GM23338 (cell line): ENCODE data around the gene TRMT5. TPM values are rescaled to one million over a fixed set of nuclear protein-coding genes. Genes with fewer than 3 reads are reported as not detected.

Source experiments
- ATAC-seq: fragments of 200-7000 bp; cut with Tn5 transposase; 3 replicates; pipeline ENCODE4 v1.9.1; 2020
- DNase-seq: peaks from one replicate; pipeline ENCODE4 v3.0.0-alpha.2; 2015; ENCODE audit warnings: low spot score
- H2AFZ ChIP-seq: fragments of 200-600 bp; sonication (generic); 2 replicates; pipeline ENCODE4 v1.8.0; 2016; ENCODE audit warnings: antibody characterized with exemption, mild to moderate bottlenecking, moderate library complexity
- H3F3A ChIP-seq: fragments of 200-600 bp; sonication (generic); replicated peaks from 2 replicates; pipeline ENCODE4 v1.8.0; 2017; ENCODE audit warnings: antibody characterized with exemption, mixed run types, low read depth
- H3K27ac ChIP-seq: fragments of 200-600 bp; sonication (generic); 2 replicates; pipeline ENCODE4 v1.6.1; 2016; ENCODE audit warnings: low read depth
- H3K27me3 ChIP-seq: fragments of 200-600 bp; sonication (generic); 2 replicates; pipeline ENCODE4 v1.8.0; 2016; ENCODE audit warnings: mild to moderate bottlenecking, mixed run types, moderate library complexity; ENCODE audit not compliant: insufficient read depth
- H3K36me3 ChIP-seq: fragments of 200-600 bp; sonication (generic); 2 replicates; pipeline ENCODE4 v1.8.0; 2016; ENCODE audit warnings: mild to moderate bottlenecking; ENCODE audit not compliant: insufficient read depth
- H3K4me1 ChIP-seq: fragments of 200-600 bp; sonication (generic); 2 replicates; pipeline ENCODE4 v1.8.0; 2016; ENCODE audit warnings: mild to moderate bottlenecking, moderate library complexity; ENCODE audit not compliant: insufficient read depth
- H3K4me2 ChIP-seq: fragments of 200-600 bp; sonication (generic); 2 replicates; pipeline ENCODE4 v1.7.1; 2017; ENCODE audit warnings: mixed run types
- H3K4me3 ChIP-seq: fragments of 200-600 bp; sonication (generic); 2 replicates; pipeline ENCODE4 v1.6.1; 2016; ENCODE audit warnings: mixed run types
- H3K79me2 ChIP-seq: fragments of 200-600 bp; sonication (generic); replicated peaks from 2 replicates; pipeline ENCODE4 v1.8.0; 2017; ENCODE audit warnings: mild to moderate bottlenecking; ENCODE audit not compliant: insufficient read depth
- H3K9me2 ChIP-seq: fragments of 200-600 bp; sonication (generic); 2 replicates; pipeline ENCODE4 v1.8.0; 2017; ENCODE audit not compliant: insufficient read depth
- H4K20me1 ChIP-seq: fragments of 200-600 bp; sonication (generic); replicated peaks from 2 replicates; pipeline ENCODE4 v1.8.0; 2017; ENCODE audit warnings: mild to moderate bottlenecking; ENCODE audit not compliant: insufficient read depth
- H3K27ac Mint-ChIP-seq: 2 replicates; pipeline ENCODE4 v1.8.0; 2020; ENCODE audit warnings: inconsistent platforms, mild to moderate bottlenecking, moderate library complexity, mixed read lengths
- H3K27me3 Mint-ChIP-seq: 3 replicates; pipeline ENCODE4 v1.8.0; 2022; ENCODE audit warnings: low read depth, mild to moderate bottlenecking, moderate library complexity, mixed read lengths, inconsistent platforms; ENCODE audit not compliant: insufficient read depth, poor library complexity
- H3K36me3 Mint-ChIP-seq: 3 replicates; pipeline ENCODE4 v1.8.0; 2021; ENCODE audit warnings: low read depth, mild to moderate bottlenecking, inconsistent platforms, moderate library complexity, mixed read lengths
- H3K4me1 Mint-ChIP-seq: 3 replicates; pipeline ENCODE4 v1.8.0; 2020; ENCODE audit warnings: mild to moderate bottlenecking, inconsistent platforms, mixed read lengths
- H3K4me3 Mint-ChIP-seq: 3 replicates; pipeline ENCODE4 v1.8.0; 2021; ENCODE audit warnings: moderate library complexity, mild to moderate bottlenecking, inconsistent platforms, mixed read lengths
- H3K9me3 Mint-ChIP-seq: 3 replicates; pipeline ENCODE4 v1.8.0; 2020; ENCODE audit warnings: moderate library complexity, mild to moderate bottlenecking, inconsistent platforms, mixed read lengths
- CREB1 ChIP-seq: fragments of 250-450 bp; sonication (Bioruptor Pico); IDR thresholded peaks from 2 replicates; pipeline ENCODE4 v1.5.0; 2020; ENCODE audit warnings: low read depth, mild to moderate bottlenecking, moderate library complexity
- EZH2 ChIP-seq: fragments of 200-600 bp; sonication (generic); IDR thresholded peaks from one replicate; pipeline ENCODE4 v1.8.0; 2017; ENCODE audit warnings: antibody characterized with exemption, mild to moderate bottlenecking, low read depth; ENCODE audit not compliant: unreplicated experiment
- POLR2AphosphoS5 ChIP-seq: IDR thresholded peaks from 2 replicates; pipeline ENCODE4 v1.6.1; 2016; ENCODE audit warnings: antibody characterized with exemption, low read depth
- STAT1 ChIP-seq: IDR thresholded peaks from one replicate; pipeline ENCODE4 v1.6.1; 2016; ENCODE audit warnings: antibody characterized with exemption; ENCODE audit not compliant: unreplicated experiment
- ZNF114 ChIP-seq: fragments of 250-450 bp; sonication (Bioruptor Pico); IDR thresholded peaks from 2 replicates; pipeline ENCODE4 v1.5.0; 2020; ENCODE audit warnings: mild to moderate bottlenecking, moderate library complexity
- ZNF331 ChIP-seq: fragments of 250-450 bp; sonication (Bioruptor Pico); IDR thresholded peaks from 2 replicates; pipeline ENCODE4 v1.5.0; 2020; ENCODE audit warnings: low read depth, mild to moderate bottlenecking, moderate library complexity
- polyA plus RNA-seq: library from polyadenylated mRNA; unstranded; fragments of >200 nt; fragmentation: Nextera tagmentation; extraction: Ambion mirVana; gene quantifications from 2 replicates; pipeline ENCODE4 v1.2.1, GENCODE V29; 2016
- total RNA-seq: library from RNA; depleted of rRNA; stranded (reverse); fragments of >200 nt; shearing (Covaris generic); gene quantifications from 2 replicates; pipeline ENCODE4 v1.2.3, GENCODE V29; 2014
- TF ChIP-seq, protein P1 (sequence below): IDR thresholded peaks from one replicate; pipeline ENCODE4 v1.6.1; 2018; ENCODE audit warnings: antibody characterized with exemption; ENCODE audit not compliant: unreplicated experiment
- TF ChIP-seq, protein P2 (sequence below): IDR thresholded peaks from 2 replicates; pipeline ENCODE4 v1.6.1; 2016; ENCODE audit warnings: antibody characterized with exemption
- TF ChIP-seq, protein P3 (sequence below): fragments of 250-450 bp; sonication (Bioruptor Pico); IDR thresholded peaks from 2 replicates; pipeline ENCODE4 v1.5.0; 2020; ENCODE audit warnings: mild to moderate bottlenecking, moderate library complexity

Gene TRMT5
- total and polyA plus RNA-seq, 2 experiments from 2014 or later = 9.8 to 18.4 TPM

DNA sequence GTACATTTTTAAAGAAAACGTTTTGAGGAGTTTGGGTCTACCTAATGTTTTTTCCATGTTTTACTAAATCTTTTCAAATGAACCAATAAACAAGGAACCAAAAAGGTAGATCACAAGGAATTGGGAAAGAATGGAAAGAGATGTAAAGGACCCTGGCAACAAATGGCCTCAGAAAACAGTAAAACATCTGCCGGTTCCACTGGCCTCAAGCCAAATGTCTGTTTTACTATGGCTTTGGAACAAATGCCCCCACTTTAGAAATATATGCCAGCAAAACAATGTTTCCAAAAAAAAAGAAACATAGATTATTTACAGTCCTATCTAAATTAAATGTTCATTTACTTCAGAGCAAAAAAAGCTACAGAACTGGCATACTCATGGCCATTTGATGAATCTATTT, 3.0 kb downstream of the TRMT5 start (continued):
- TF ChIP-seq, protein P1, sequence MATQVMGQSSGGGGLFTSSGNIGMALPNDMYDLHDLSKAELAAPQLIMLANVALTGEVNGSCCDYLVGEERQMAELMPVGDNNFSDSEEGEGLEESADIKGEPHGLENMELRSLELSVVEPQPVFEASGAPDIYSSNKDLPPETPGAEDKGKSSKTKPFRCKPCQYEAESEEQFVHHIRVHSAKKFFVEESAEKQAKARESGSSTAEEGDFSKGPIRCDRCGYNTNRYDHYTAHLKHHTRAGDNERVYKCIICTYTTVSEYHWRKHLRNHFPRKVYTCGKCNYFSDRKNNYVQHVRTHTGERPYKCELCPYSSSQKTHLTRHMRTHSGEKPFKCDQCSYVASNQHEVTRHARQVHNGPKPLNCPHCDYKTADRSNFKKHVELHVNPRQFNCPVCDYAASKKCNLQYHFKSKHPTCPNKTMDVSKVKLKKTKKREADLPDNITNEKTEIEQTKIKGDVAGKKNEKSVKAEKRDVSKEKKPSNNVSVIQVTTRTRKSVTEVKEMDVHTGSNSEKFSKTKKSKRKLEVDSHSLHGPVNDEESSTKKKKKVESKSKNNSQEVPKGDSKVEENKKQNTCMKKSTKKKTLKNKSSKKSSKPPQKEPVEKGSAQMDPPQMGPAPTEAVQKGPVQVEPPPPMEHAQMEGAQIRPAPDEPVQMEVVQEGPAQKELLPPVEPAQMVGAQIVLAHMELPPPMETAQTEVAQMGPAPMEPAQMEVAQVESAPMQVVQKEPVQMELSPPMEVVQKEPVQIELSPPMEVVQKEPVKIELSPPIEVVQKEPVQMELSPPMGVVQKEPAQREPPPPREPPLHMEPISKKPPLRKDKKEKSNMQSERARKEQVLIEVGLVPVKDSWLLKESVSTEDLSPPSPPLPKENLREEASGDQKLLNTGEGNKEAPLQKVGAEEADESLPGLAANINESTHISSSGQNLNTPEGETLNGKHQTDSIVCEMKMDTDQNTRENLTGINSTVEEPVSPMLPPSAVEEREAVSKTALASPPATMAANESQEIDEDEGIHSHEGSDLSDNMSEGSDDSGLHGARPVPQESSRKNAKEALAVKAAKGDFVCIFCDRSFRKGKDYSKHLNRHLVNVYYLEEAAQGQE = no peak
- no peak for TF ChIP-seq ZNF114
- no peak for TF ChIP-seq POLR2AphosphoS5

GRCh38 chr14:60975551-60975950, 5.3 kb downstream of the TRMT5 start:
- Mint-ChIP-seq H3K4me1 (peaks cover 14% of the 10 kb centered on the region; the same call in 2 of the 3 replicates), H3K4me3 (no peak overlapping the region), H3K9me3 (no peaks in the 10 kb centered on the region), H3K27me3 (no peaks in the 10 kb centered on the region), H3K27ac (no peak overlapping the region), H3K36me3 (peaks cover 23% of the 10 kb centered on the region; the same call in 2 of the 3 replicates)
- Histone ChIP-seq H3K27ac (no peak overlapping the region; the same call in 1 of the 2 replicates), H3K79me2 (peaks cover 32% of the 10 kb centered on the region), H3K4me3 (no peak overlapping the region), H3K27me3 (no peaks in the 10 kb centered on the region), H3K4me1 (no peaks in the 10 kb centered on the region), H3K9me2 (no peaks in the 10 kb centered on the region), H2AFZ (no peak overlapping the region), H3K4me2 (no peak overlapping the region), H3F3A (no peaks in the 10 kb centered on the region), H4K20me1 (no peaks in the 10 kb centered on the region), H3K36me3 (peaks cover 6% of the 10 kb centered on the region; the same call in 1 of the 2 replicates)
- ATAC-seq (no peak), DNase-seq (no peak)
- TF ChIP-seq ZNF114 (no peak), ZNF331 (CRISPR knock-in tag) (no peak), CREB1 (no peak), EZH2 (no peak)
- TF ChIP-seq, protein P2, sequence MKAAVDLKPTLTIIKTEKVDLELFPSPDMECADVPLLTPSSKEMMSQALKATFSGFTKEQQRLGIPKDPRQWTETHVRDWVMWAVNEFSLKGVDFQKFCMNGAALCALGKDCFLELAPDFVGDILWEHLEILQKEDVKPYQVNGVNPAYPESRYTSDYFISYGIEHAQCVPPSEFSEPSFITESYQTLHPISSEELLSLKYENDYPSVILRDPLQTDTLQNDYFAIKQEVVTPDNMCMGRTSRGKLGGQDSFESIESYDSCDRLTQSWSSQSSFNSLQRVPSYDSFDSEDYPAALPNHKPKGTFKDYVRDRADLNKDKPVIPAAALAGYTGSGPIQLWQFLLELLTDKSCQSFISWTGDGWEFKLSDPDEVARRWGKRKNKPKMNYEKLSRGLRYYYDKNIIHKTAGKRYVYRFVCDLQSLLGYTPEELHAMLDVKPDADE = no peak

- no peak overlapping the region for H3K27ac Mint-ChIP-seq
- TF ChIP-seq ZNF114 = no peak
- no peak for TF ChIP-seq STAT1
- TF ChIP-seq, protein P3, sequence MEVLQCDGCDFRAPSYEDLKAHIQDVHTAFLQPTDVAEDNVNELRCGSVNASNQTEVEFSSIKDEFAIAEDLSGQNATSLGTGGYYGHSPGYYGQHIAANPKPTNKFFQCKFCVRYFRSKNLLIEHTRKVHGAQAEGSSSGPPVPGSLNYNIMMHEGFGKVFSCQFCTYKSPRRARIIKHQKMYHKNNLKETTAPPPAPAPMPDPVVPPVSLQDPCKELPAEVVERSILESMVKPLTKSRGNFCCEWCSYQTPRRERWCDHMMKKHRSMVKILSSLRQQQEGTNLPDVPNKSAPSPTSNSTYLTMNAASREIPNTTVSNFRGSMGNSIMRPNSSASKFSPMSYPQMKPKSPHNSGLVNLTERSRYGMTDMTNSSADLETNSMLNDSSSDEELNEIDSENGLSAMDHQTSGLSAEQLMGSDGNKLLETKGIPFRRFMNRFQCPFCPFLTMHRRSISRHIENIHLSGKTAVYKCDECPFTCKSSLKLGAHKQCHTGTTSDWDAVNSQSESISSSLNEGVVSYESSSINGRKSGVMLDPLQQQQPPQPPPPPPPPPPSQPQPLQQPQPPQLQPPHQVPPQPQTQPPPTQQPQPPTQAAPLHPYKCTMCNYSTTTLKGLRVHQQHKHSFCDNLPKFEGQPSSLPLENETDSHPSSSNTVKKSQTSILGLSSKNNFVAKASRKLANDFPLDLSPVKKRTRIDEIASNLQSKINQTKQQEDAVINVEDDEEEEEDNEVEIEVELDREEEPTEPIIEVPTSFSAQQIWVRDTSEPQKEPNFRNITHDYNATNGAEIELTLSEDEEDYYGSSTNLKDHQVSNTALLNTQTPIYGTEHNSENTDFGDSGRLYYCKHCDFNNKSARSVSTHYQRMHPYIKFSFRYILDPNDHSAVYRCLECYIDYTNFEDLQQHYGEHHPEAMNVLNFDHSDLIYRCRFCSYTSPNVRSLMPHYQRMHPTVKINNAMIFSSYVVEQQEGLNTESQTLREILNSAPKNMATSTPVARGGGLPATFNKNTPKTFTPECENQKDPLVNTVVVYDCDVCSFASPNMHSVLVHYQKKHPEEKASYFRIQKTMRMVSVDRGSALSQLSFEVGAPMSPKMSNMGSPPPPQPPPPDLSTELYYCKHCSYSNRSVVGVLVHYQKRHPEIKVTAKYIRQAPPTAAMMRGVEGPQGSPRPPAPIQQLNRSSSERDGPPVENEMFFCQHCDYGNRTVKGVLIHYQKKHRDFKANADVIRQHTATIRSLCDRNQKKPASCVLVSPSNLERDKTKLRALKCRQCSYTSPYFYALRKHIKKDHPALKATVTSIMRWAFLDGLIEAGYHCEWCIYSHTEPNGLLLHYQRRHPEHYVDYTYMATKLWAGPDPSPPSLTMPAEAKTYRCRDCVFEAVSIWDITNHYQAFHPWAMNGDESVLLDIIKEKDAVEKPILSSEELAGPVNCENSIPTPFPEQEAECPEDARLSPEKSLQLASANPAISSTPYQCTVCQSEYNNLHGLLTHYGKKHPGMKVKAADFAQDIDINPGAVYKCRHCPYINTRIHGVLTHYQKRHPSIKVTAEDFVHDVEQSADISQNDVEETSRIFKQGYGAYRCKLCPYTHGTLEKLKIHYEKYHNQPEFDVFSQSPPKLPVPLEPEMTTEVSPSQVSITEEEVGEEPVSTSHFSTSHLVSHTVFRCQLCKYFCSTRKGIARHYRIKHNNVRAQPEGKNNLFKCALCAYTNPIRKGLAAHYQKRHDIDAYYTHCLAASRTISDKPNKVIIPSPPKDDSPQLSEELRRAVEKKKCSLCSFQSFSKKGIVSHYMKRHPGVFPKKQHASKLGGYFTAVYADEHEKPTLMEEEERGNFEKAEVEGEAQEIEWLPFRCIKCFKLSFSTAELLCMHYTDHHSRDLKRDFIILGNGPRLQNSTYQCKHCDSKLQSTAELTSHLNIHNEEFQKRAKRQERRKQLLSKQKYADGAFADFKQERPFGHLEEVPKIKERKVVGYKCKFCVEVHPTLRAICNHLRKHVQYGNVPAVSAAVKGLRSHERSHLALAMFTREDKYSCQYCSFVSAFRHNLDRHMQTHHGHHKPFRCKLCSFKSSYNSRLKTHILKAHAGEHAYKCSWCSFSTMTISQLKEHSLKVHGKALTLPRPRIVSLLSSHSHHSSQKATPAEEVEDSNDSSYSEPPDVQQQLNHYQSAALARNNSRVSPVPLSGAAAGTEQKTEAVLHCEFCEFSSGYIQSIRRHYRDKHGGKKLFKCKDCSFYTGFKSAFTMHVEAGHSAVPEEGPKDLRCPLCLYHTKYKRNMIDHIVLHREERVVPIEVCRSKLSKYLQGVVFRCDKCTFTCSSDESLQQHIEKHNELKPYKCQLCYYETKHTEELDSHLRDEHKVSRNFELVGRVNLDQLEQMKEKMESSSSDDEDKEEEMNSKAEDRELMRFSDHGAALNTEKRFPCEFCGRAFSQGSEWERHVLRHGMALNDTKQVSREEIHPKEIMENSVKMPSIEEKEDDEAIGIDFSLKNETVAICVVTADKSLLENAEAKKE = no peak
Measured at GRCh38 chr14:60974090-60974651, 6.7 kb downstream of the TRMT5 start.

More at GRCh38 chr14:60974090-60974651, 6.7 kb downstream of the TRMT5 start:
- no peaks in the 10 kb centered on the region for H3K27me3 Mint-ChIP-seq
- Histone ChIP-seq H3F3A (no peaks in the 10 kb centered on the region), H3K36me3 (peaks cover 6% of the 10 kb centered on the region; the same call in 1 of the 2 replicates), H3K27ac (no peak overlapping the region), H4K20me1 (no peaks in the 10 kb centered on the region), H3K4me1 (no peaks in the 10 kb centered on the region), H3K9me2 (no peaks in the 10 kb centered on the region), H3K79me2 (peaks cover 18% of the 10 kb centered on the region), H3K4me2 (no peak overlapping the region), H3K4me3 (no peak overlapping the region), H3K27me3 (no peaks in the 10 kb centered on the region), H2AFZ (no peak overlapping the region)
- H3K36me3 Mint-ChIP-seq = peaks cover 20% of the 10 kb centered on the region; the same call in 2 of the 3 replicates
- ATAC-seq = no peak
- no peak overlapping the region for H3K4me3 Mint-ChIP-seq
- H3K4me1 Mint-ChIP-seq = peaks cover 7% of the 10 kb centered on the region; the same call in 1 of the 3 replicates
- H3K9me3 Mint-ChIP-seq = no peaks in the 10 kb centered on the region
- no peak for DNase-seq
